Measurements from ENCODE around the gene CARNS1. TPM values are rescaled to one million over a fixed set of nuclear protein-coding genes. Genes with fewer than 3 reads are reported as not detected.

Gene CARNS1
- total and polyA plus RNA-seq, 10 of the 15 experiments (the other 5 are each of a cell fraction or from before 2014, with no cell fraction given) = 0.02 to 0.14 (median 0.10) TPM; not detected in 3

DNA sequence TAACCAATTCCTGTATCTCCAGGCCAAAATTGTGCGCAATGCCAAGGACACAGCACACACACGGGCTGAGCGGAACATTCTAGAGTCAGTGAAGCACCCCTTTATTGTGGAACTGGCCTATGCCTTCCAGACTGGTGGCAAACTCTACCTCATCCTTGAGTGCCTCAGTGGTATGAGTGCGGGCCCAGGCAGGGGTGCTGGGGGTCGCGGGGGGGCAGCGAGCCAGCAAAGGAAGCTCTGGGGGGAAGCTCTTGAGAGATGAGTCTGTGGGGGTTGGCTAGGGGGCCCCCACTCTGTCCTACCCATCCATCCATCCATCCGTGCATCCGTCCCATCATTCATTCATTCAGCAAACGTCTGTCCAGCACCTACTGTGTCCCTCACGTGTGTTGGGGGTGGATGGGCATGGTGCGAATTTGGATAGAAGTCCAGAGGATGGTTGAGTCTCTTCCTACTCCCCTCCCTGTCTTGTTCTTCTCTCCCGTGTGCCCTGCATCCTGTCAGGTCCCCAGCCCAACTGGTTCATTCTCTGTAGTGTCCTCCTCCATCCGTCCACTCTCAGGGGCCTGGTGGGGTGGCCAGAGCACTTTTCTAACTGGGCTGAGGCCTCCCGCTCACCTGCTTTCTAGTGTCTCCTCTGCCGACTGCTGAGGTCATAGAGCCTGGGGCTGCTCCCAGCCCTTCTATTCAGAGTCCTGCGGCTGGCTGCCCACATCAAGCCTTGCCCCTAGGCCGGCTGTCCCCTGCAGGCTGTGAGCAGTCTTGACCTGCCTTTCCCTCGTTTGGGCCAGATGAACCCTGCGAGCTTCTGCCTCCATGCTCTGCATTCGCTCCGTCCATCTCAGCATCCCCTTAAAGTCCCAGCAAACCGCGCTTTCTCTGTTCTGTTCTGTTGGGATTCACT is 16.1 kb downstream of the CARNS1 start:
- in situ Hi-C loops (cut with MboI) = no loop called here
- Histone ChIP-seq H3K36me3 (ENCODE audit: control insufficient read depth in 2 of 2, insufficient read depth in 2 of 2, low read length in 1 of 2) (peaks cover 6 to 20% of the 10 kb centered on the region in 2 experiments; a peak in 3 of 4 replicates), H3K79me2 (ENCODE audit: control insufficient read depth, insufficient read depth, low read length) (peaks cover 49% of the 10 kb centered on the region), H3K27me3 (replicated peaks in 1 of 2; ENCODE audit: control insufficient read depth in 2 of 2, insufficient read depth in 2 of 2, low read length in 1 of 2) (no peaks in the 10 kb centered on the region), H3K4me3 (no peak overlapping the region), H3K9ac (ENCODE audit: control insufficient read depth, insufficient read depth, low read length) (no peak overlapping the region), H3K27ac (ENCODE audit: control insufficient read depth, insufficient read depth) (no peak overlapping the region), H3K4me1 (ENCODE audit: control insufficient read depth, insufficient read depth, low read length) (peaks cover 26% of the 10 kb centered on the region), H3K9me3 (replicated peaks; ENCODE audit: control insufficient read depth, insufficient read depth, low read length) (no peaks in the 10 kb centered on the region), H2AFZ (ENCODE audit: control insufficient read depth, low read depth, low read length) (no peak overlapping the region), H4K20me1 (ENCODE audit: control insufficient read depth, insufficient read depth) (no peaks in the 10 kb centered on the region), H3K4me2 (ENCODE audit: control insufficient read depth, insufficient read depth) (no peak overlapping the region)
- ChIA-PET CTCF (interaction anchor here (0.6 to 1.3 kb wide), 2 partner anchors 30 to 106 kb away, joined by 3 to 4 read pairs; partner anchors contain the start of gene PPP1CA), RAD21 (ENCODE audit: unreplicated experiment) (no interaction called here), POLR2A (interaction anchor here (0.7 to 4.4 kb wide), 3 partner anchors 9 to 37 kb away, joined by 3 to 22 read pairs (median 4); partner anchors contain the start of gene TMEM134), SMC1A (ENCODE audit: uncharacterized antibody, unreplicated experiment) (no interaction called here)
- DNase-seq (ENCODE audit: low read depth, low spot score) (no peak), ATAC-seq (no peak), FAIRE-seq (no peak)
- TF ChIP-seq POLR2AphosphoS5 (IDR thresholded peaks at IDR 0.05; ENCODE audit: low read length) = peak; percentile 53; the same call in 1 of the 2 replicates
- TF ChIP-seq ZNF622 (IDR thresholded peaks at IDR 0.05) = no peak
- 86% methylated on average over 23 of the region's 24 CpGs for WGBS (ENCODE audit: insufficient coverage, insufficient replicate concordance, low lambda C conversion rate, missing lambda C conversion rate)
- intact Hi-C loops (cut with micrococcal nuclease; ENCODE audit: unreplicated experiment) = no loop called here
- no TSS peak for BruUV-seq (replicated peaks)

DNA sequence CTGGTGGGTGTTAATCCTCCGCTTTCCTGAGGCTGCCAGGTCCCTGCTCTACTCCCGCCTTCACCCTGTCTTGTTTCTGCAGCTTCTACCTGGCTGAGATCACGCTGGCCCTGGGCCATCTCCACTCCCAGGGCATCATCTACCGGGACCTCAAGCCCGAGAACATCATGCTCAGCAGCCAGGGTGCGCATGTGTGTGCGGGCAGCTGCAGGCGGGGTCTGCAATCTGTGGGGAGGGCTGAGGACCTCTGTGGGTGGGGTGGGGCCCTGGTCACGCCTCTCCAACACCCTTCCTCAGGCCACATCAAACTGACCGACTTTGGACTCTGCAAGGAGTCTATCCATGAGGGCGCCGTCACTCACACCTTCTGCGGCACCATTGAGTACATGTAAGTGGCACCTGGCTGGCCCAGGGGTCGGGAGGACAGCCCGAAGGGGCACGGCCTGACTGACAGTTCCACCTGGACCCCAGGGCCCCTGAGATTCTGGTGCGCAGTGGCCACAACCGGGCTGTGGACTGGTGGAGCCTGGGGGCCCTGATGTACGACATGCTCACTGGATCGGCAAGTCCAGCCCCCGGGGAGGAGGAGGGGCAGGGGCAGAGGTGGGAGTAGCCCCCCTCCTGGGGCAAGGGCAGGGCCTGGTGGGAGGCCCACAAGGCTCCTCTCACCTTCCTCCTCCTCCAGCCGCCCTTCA is 17.3 kb downstream of the CARNS1 start:
- ChIA-PET POLR2A (interaction anchor here (0.8 to 2.3 kb wide), 2 partner anchors 29 to 31 kb away, joined by 3 to 10 read pairs; partner anchors contain the start of gene PPP1CA), CTCF (interaction anchor here (0.6 kb wide), 1 partner anchor 108 kb away, joined by 4 read pairs; no protein-coding TSS in a partner anchor), SMC1A (ENCODE audit: uncharacterized antibody, unreplicated experiment) (no interaction called here), RAD21 (ENCODE audit: unreplicated experiment) (interaction anchor here (1.5 kb wide), 1 partner anchor 28 kb away, joined by 3 read pairs; no protein-coding TSS in a partner anchor)
- Histone ChIP-seq H3K4me1 (ENCODE audit: control insufficient read depth, insufficient read depth, low read length) (peaks cover 26% of the 10 kb centered on the region), H3K27me3 (replicated peaks in 1 of 2; ENCODE audit: control insufficient read depth in 2 of 2, insufficient read depth in 2 of 2, low read length in 1 of 2) (no peaks in the 10 kb centered on the region), H3K27ac (ENCODE audit: control insufficient read depth, insufficient read depth) (no peak overlapping the region), H4K20me1 (ENCODE audit: control insufficient read depth, insufficient read depth) (no peaks in the 10 kb centered on the region), H3K36me3 (ENCODE audit: control insufficient read depth in 2 of 2, insufficient read depth in 2 of 2, low read length in 1 of 2) (peaks cover 6 to 20% of the 10 kb centered on the region in 2 experiments; a peak in 3 of 4 replicates), H3K4me2 (ENCODE audit: control insufficient read depth, insufficient read depth) (peak overlapping the region; percentile 71; the same call in 1 of the 2 replicates), H3K9ac (ENCODE audit: control insufficient read depth, insufficient read depth, low read length) (no peak overlapping the region), H3K79me2 (ENCODE audit: control insufficient read depth, insufficient read depth, low read length) (peaks cover 60% of the 10 kb centered on the region), H2AFZ (ENCODE audit: control insufficient read depth, low read depth, low read length) (no peak overlapping the region), H3K4me3 (no peak overlapping the region), H3K9me3 (replicated peaks; ENCODE audit: control insufficient read depth, insufficient read depth, low read length) (no peaks in the 10 kb centered on the region)
- no peak for ATAC-seq
- 87% methylated on average over 20 of the region's 22 CpGs for WGBS (ENCODE audit: insufficient coverage, insufficient replicate concordance, low lambda C conversion rate, missing lambda C conversion rate)
- FAIRE-seq = no peak
- in situ Hi-C loops (cut with MboI) (no loop called here), intact Hi-C loops (cut with micrococcal nuclease; ENCODE audit: unreplicated experiment) (no loop called here)
- BruUV-seq (replicated peaks) = no TSS peak
- no peak for DNase-seq (ENCODE audit: low read depth, low spot score)
- TF ChIP-seq HCFC1 (IDR thresholded peaks at IDR 0.05; ENCODE audit: low read length) (no peak), MEF2B (IDR thresholded peaks at IDR 0.05; ENCODE audit: partially characterized antibody, poor library complexity, severe bottlenecking) (no peak), TCF3 (IDR thresholded peaks at IDR 0.05; ENCODE audit: borderline replicate concordance, insufficient read depth, low read depth, low read length) (no peak), RBBP5 (conservative IDR thresholded peaks at IDR 0.05) (no peak)
- TF ChIP-seq, protein P1, sequence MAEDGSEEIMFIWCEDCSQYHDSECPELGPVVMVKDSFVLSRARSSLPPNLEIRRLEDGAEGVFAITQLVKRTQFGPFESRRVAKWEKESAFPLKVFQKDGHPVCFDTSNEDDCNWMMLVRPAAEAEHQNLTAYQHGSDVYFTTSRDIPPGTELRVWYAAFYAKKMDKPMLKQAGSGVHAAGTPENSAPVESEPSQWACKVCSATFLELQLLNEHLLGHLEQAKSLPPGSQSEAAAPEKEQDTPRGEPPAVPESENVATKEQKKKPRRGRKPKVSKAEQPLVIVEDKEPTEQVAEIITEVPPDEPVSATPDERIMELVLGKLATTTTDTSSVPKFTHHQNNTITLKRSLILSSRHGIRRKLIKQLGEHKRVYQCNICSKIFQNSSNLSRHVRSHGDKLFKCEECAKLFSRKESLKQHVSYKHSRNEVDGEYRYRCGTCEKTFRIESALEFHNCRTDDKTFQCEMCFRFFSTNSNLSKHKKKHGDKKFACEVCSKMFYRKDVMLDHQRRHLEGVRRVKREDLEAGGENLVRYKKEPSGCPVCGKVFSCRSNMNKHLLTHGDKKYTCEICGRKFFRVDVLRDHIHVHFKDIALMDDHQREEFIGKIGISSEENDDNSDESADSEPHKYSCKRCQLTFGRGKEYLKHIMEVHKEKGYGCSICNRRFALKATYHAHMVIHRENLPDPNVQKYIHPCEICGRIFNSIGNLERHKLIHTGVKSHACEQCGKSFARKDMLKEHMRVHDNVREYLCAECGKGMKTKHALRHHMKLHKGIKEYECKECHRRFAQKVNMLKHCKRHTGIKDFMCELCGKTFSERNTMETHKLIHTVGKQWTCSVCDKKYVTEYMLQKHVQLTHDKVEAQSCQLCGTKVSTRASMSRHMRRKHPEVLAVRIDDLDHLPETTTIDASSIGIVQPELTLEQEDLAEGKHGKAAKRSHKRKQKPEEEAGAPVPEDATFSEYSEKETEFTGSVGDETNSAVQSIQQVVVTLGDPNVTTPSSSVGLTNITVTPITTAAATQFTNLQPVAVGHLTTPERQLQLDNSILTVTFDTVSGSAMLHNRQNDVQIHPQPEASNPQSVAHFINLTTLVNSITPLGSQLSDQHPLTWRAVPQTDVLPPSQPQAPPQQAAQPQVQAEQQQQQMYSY (CRISPR knock-in tag; IDR thresholded peaks at IDR 0.05) = no peak
